NCI-H524 (cell line): ENCODE data around the gene RAD51B.
"Not testable (repeated sequence)": the region's sequence is repeated elsewhere in the genome, so short reads cannot be mapped to it uniquely, and the experiment has no call there.

Experiments used
- DNase-seq, 2 experiments: peaks; one replicate each; lab custom pipeline; 2025; lab: John Stamatoyannopoulos, UW

The RAD51B gene

GRCh38 chr14:68748260-68748659, 928.7 kb downstream of the RAD51B start:
- no peak for DNase-seq

- DNase-seq: no peak
Observed at GRCh38 chr14:68748691-68749090, 929.1 kb downstream of the RAD51B start.

GRCh38 chr14:68749487-68750475, 930.2 kb downstream of the RAD51B start:
- DNase-seq: no peak

DNA sequence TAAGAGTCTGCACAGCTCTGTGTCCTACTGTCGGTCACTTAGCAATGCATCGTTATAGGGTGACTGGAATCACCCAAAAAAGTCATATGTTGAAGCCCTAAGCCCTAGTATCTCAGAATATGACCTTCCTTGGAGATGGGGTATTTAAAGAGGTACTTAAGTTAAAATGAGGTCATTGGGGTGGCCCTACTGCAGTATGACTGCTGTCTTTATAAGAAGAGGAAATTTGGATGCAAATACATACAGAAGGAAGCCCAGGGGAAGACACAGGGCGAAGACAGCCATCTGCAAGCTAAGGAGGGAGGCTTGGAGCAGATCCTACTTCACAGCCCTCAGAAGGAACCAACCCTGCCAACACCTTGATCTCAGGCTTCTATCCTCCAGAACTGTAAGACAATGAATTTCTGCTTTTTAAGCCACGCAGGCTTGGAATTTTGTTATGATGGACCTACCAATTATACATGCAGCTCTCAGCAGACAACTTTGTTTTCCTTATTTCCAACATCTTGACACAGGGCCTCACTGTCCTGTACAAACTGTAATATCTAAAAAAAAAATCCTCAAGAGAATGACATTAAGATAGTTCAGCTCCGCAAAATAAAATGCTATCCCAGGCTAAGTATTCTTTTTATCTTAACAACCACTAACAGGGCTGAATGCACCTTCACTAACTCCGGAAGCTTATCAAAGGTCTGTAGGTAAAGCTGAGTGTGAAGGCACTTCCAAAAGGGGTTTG, 932.9 kb downstream of the RAD51B start:
- no peak for DNase-seq

- no peak for DNase-seq
Observed at GRCh38 chr14:68753690-68754089, 934.1 kb downstream of the RAD51B start.

DNA sequence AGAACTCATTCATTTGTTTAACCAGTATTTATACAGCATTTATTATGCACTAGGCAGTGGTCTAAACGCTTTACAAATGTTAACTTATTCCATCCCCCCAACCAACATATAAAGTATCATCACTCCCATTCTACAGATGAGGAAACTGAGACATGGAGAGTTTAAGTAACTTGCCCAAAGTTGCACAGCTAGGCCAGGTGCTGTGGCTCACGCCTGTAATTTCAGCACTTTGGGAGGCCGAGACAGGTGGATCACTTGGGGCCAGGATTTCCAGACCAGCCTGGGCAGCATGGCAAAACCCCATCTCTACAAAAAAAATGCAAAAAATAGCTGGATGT, 935.4 kb downstream of the RAD51B start:
- no peak for DNase-seq

DNA sequence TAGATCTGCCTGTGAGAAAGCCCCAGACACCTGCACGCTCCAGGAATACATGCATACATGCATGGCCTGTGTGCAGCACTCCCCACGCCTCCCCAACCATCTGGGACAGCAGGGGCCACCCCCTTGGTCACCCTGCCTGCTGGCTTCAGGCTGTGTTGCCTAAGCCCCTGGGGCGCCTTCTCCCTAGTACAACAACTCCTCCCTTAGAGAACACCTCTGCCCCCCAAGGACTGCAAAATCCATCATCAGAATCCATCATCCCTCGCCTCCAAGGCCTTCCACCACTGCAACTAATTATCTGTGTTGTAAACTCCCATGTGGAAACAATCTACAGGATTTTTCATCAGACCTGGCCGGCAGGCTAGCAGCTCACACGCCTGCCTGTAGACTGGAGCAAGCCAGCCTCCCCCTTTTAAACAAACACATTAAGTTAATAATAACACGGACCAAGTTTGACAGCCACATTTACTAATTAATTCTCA, 936.5 kb downstream of the RAD51B start:
- DNase-seq: no peak

DNA sequence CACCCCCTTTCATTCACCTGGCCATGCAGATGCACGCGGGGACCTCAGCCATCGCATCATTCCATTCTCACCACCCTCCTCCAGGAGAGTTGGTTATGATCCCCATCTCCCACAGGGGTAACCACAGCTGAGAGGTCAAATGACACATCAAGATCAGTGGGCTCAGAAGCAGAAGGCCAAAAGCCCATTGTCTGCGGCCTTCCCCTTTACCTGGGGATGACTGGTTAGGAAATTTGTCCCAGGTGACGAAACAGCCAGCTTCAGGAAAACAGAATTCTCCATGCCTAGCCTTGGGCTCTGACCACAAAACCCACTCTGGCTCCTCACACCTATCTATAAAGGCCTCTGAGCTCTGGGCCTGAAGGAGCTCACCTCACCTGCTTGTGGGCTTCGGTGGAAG, 937.2 kb downstream of the RAD51B start:
- no peak for DNase-seq

DNA sequence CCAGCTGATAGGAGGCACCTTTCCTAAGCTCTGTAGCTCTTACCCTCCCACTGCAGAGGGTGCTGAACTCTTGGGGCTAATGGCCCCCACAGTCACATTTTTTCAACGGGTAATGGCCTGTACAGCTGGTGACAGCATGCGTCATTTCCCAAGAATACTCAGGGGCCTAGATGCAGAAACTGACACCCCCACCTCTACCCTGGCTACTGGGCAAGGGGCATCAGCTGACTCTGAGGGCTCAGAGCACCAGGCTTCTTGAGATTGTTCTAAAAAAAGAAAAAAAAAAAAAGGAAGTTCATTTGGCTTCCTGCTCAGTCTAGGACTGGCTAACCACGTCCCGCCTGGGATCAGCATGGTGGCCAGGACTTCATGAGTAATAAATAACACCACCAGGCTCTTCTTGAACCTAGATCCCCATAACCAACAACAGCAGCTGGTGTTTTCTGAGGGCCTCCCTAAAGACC, 938.1 kb downstream of the RAD51B start:
- no peak for DNase-seq

DNA sequence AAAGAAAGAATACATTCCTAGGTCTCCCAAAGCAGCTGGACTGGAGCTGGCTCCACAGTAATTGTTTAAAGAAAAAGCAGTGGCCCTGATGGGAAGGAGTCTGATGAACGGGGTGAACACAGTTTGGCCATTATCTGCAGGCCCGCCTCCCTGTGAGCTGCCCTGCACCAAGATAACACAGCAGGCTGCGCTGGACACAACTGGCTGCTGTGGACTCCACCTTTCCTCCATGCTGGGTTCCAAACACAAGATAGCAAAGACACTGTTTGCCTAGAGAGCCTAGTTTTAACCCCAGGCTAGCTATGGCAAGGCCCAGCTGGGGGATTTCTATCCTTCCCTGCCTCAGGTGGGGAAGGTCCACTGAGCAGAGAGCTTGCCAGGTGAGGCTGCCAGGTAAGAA, 938.7 kb downstream of the RAD51B start:
- DNase-seq: no peak

- peak in 1 of 2 experiments; percentile 32 for DNase-seq
Observed at GRCh38 chr14:68759017-68759560, 939.5 kb downstream of the RAD51B start.

- DNase-seq: no peak
Observed at GRCh38 chr14:68759937-68760336, 940.4 kb downstream of the RAD51B start.

GRCh38 chr14:68760761-68761160, 941.2 kb downstream of the RAD51B start:
- DNase-seq: no peak

DNA sequence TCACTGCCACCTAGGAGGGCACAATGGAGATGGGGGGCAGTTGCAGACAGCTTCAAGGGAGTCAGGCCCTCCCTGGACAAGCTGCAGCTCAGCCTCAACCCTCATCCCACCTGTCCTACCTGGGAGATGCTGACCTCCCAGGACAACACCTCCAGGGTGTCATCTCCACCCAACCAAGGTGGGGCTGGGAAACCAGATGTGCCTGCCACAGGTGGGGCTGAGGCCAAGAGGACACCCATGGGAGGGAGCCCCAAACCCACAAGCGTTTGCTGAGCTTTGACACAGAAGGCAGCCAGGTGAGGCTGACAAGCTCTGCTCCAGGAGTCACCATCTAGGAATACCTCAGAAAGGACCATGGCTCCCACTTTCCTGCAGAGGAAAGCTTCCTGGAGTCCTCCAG, 941.8 kb downstream of the RAD51B start:
- DNase-seq: no peak

GRCh38 chr14:68762953-68763764, 943.6 kb downstream of the RAD51B start:
- no peak for DNase-seq

GRCh38 chr14:68763843-68764242, 944.3 kb downstream of the RAD51B start:
- not testable (repeated sequence) for DNase-seq

DNA sequence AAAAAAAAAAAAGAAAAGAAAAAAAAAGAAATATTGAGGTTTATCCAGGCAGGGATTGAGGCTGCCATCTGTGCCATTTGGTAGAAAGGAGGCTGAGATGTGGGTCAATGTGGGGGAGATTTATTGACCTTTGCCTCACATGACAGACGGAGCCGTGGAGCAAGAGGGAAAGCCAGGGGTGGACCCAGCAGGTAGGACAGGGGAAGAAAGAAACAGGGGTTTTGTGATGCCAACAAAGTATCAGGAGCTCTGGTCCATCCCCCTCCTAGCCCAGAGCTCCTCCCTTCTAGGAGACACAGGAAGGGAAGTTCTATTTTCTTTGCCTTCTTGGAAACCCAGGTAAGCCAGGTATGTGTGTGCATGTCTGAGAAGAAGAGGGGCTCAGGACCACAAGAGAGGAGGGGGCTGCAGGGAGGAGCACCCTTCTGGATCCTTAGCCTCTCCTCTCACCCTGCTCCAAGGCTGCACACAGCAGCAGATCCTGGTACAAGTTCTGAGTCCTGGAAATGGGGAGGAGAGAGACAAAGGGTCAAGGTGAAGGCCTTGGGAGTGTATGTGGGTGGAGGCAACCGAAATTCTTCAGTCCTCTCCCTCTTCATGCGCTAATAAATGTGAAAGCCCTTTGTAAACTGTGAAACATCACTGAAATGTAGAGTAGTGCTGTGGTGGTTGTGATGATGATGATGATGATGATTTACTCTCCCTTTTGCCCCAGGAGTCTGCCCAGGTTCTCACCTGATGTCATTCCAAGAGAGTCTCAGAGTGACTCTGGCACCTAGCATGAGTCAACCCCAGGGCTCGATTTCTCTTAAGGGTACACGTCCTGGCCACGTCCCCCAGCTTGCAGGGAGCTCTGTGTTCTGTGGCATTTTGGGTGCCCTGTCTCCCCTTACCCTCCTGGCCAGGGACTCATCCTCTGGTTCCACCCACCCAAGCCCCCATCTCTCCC, 947.0 kb downstream of the RAD51B start:
- no peak for DNase-seq

DNA sequence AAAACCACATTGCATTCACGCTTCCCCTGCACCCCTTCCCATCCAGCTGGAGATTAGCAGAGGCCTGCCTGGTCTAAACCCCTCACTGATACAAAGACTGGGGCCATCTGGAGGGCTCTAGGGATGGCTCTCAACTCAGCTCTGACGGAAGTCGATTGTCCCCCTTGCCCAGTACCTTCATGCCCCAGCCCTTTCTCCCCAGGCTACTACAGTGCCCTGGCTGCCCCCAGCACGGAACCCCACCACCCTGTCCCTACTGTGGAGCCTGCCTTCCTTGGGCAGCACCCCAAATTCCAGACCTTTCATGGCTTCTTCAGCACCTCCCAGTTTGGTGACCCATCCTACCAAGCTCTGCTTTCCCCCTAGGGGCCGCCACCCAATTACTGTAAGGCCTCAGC, 947.7 kb downstream of the RAD51B start:
- DNase-seq: no peak

- DNase-seq: no peak
Observed at GRCh38 chr14:68768316-68768715, 948.7 kb downstream of the RAD51B start.

GRCh38 chr14:68770051-68770450, 950.5 kb downstream of the RAD51B start:
- DNase-seq: no peak
